OCI-LY3 (cell line): ENCODE measurements around the gene TAC4.

Experiments used
- EZH2phosphoT487 ChIP-seq: fragments of 200-600 bp; shearing (Covaris generic); IDR thresholded peaks from 2 replicates; pipeline ENCODE4 v1.6.1; 2018; ENCODE audit warnings: antibody characterized with exemption, mixed run types, low read depth
- TF ChIP-seq, protein P1 (sequence below): fragments of 200-600, 300-600 bp; sonication (generic); IDR thresholded peaks from 2 replicates; pipeline ENCODE4 v1.5.1; 2014; ENCODE audit warnings: antibody characterized with exemption, low read length, low read depth

DNA sequence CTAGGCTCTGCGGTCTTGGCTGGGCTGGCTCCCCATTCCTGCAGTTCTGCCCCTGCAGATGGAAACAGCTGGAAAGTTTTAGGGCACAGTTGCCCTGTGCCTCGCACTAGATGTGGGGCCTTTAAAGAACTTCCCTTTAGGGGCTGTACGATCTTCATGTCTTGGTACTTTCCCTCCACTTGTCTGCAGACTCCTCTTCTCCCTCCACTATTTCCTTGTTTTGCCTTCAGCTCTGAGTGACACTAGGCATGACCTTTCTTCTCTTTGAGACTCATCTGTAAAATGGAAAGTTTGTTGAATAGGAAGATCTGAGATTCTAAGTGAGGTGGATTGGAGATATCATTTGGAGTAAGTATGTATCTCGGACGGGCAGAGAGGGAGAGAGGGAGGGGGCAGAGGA lies 6.3 kb upstream of the TAC4 start:
- TF ChIP-seq, protein P1, sequence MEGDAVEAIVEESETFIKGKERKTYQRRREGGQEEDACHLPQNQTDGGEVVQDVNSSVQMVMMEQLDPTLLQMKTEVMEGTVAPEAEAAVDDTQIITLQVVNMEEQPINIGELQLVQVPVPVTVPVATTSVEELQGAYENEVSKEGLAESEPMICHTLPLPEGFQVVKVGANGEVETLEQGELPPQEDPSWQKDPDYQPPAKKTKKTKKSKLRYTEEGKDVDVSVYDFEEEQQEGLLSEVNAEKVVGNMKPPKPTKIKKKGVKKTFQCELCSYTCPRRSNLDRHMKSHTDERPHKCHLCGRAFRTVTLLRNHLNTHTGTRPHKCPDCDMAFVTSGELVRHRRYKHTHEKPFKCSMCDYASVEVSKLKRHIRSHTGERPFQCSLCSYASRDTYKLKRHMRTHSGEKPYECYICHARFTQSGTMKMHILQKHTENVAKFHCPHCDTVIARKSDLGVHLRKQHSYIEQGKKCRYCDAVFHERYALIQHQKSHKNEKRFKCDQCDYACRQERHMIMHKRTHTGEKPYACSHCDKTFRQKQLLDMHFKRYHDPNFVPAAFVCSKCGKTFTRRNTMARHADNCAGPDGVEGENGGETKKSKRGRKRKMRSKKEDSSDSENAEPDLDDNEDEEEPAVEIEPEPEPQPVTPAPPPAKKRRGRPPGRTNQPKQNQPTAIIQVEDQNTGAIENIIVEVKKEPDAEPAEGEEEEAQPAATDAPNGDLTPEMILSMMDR, result no peak
- TF ChIP-seq EZH2phosphoT487, result no peak
